ENCODE results near the gene ADGRG3. TPM values are rescaled to one million over a fixed set of nuclear protein-coding genes. Genes with fewer than 3 reads are reported as not detected.

The ADGRG3 gene
- polyA plus RNA-seq, 3 donors from 2014 or later = 13.1 to 18.4 (median 15.7) TPM

Other genes starting within 250 kb of the ADGRG3 start
- 10 to 100 TPM; 65.9 to 98.5 (median 68.3) TPM for gene CIAPIN1, start 220.9 kb upstream of the ADGRG3 start, polyA plus RNA-seq
- 10 to 100 TPM; 14.6 to 30.3 (median 24.6) TPM for gene COQ9, start 220.8 kb upstream of the ADGRG3 start, polyA plus RNA-seq
- gene POLR2C, start 205.6 kb upstream of the ADGRG3 start, polyA plus RNA-seq = 10 to 100 TPM; 38.9 to 60.9 (median 41.6) TPM
- gene DOK4, start 181.8 kb upstream of the ADGRG3 start, polyA plus RNA-seq = 1 to 10 TPM; 2.2 to 3.2 (median 2.8) TPM
- 10 to 100 TPM in 2 of 3 donors, 1 to 10 TPM in 1; 8.8 to 26.4 (median 13.9) TPM for gene CCDC102A, start 131.7 kb upstream of the ADGRG3 start, polyA plus RNA-seq
- 100 to 1,000 TPM in 1 of 3 donors, 10 to 100 TPM in 2; 43.2 to 124 (median 77.4) TPM for gene ADGRG5, start 125.7 kb upstream of the ADGRG3 start, polyA plus RNA-seq
- gene ADGRG1, start 39.7 kb upstream of the ADGRG3 start, polyA plus RNA-seq = 100 to 1,000 TPM; 218 to 784 (median 395) TPM
- not detected for gene DRC7, start 26.5 kb downstream of the ADGRG3 start, polyA plus RNA-seq
- gene KATNB1, start 67.5 kb downstream of the ADGRG3 start, polyA plus RNA-seq = 10 to 100 TPM; 21.6 to 43.9 (median 43.1) TPM
- 10 to 100 TPM in 2 of 3 donors, 1 to 10 TPM in 1; 5.1 to 13.6 (median 12.2) TPM for gene KIFC3, start 134.2 kb downstream of the ADGRG3 start, polyA plus RNA-seq

Data from immature natural killer cell (primary cell).